Psoas muscle (tissue), 8 donors: ENCODE data around the gene GIMAP4. TPM values are rescaled to one million over a fixed set of nuclear protein-coding genes. Genes with fewer than 3 reads are reported as not detected.

Experiments
- ATAC-seq, 4 donors: fragments of 200-7000 bp; cut with Tn5 transposase; one replicate each; pipeline ENCODE4 v1.9.1; 2020; ENCODE audit warnings: moderate library complexity in 3 of 4, mild to moderate bottlenecking in 2 of 4
- DNase-seq, 2 donors: peaks; one replicate each; pipeline ENCODE4 v3.0.0-alpha.2; 2020
- H3K27ac ChIP-seq: fragments of 200-600 bp; one replicate; pipeline ENCODE4 v1.8.0; 2022
- H3K27me3 ChIP-seq, 3 donors: fragments of 200-600 bp in 1 of 3; one replicate each; pipeline versions ENCODE4 v1.6.1 to v1.8.0; 2013 to 2022; ENCODE audit warnings: low read length in 2 of 3, mild to moderate bottlenecking in 2 of 3, moderate library complexity in 1 of 3; ENCODE audit not compliant: insufficient read depth in 3 of 3
- H3K36me3 ChIP-seq, 2 donors: fragments of 200-600 bp in 1 of 2; one replicate each; pipeline versions ENCODE4 v1.6.1 to v1.8.0; 2013 to 2022; ENCODE audit warnings: low read depth in 1 of 2, mild to moderate bottlenecking in 1 of 2, moderate library complexity in 1 of 2; ENCODE audit not compliant: insufficient read depth in 1 of 2
- H3K4me1 ChIP-seq: fragments of 200-600 bp; one replicate; pipeline ENCODE4 v1.8.0; 2022
- H3K4me3 ChIP-seq: fragments of 200-600 bp; one replicate; pipeline ENCODE4 v1.8.0; 2022; ENCODE audit warnings: mild to moderate bottlenecking
- H3K9me3 ChIP-seq: fragments of 200-600 bp; one replicate; pipeline ENCODE4 v1.8.0; 2022
- WGBS, 3 donors: extraction: QIAGEN DNeasy Blood & Tissue Kit; methylation state at CpG; one replicate each; pipeline versions ENCODE4 v1.1.6 to v1.1.7; 2013; 5-methylcytosine and 5-hydroxymethylcytosine counted together
- intact Hi-C, 2 donors: fragments of 100-400 bp; cut with DNase I; formaldehyde crosslinking; loops; one replicate each; pipeline versions ENCODE4 v1.11.0 to v1.14.2; 2022
- polyA plus RNA-seq, 3 donors: library from polyadenylated mRNA; stranded (reverse); fragments of 200-250 nt; gene quantifications; one replicate each; pipeline ENCODE4 v1.2.3, GENCODE V29; 2013
- total RNA-seq, 4 donors: library from RNA; stranded (reverse); fragmentation: NEBNext Ultra II Directional in 2 of 4; extraction: Animal tissue kit (Norgen Biotek cat#: 25700) in 2 of 4; gene quantifications; one replicate each; pipeline versions ENCODE4 v1.2.1 to v1.2.4, GENCODE V29; 2021 to 2023
- TF ChIP-seq, protein P1 (sequence below): fragments of 200-600 bp; IDR thresholded peaks from one replicate; pipeline ENCODE4 v1.8.0; 2022; ENCODE audit warnings: antibody characterized with exemption
- donor health status: healthy with polysubstance abuse.
- donor health status: DM: no; HTN: no; CAD: no; lungs with moderate emphysema.
- donor health status: Bipolar disorder and iron deficiency.
- donor health status: healthy.
- donor health status: DM: yes; HTN: yes; CAD: no.
- donor health status: DM: no; HTN: no; CAD: no.
- donor health status: DM: no; HTN: no; CAD: no.
- donor health status: DM: yes; HTN: yes; CAD: no.

GIMAP4 gene
- total and polyA plus RNA-seq, 7 donors: 13.6 to 36.4 (median 15.0) TPM

DNA sequence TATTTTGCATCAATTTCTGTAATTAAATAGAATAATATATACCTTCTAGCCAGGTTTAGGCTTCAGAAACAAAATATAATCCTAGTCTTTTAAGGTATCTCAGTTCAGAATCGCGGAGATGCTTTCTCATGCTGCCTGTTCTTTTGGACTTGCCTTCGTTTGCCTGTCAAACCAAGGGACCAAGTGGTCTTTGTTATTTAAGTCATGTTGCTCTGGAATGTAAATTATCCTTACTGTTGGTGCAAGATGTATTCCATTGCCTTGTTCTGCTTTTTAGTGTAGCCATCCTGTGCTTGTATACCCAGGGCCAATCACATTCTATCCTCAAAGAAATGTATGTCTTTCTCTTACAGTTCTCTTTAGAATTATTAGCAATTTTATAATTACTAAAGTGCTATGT lies 1.1 kb upstream of the GIMAP4 start:
- TF ChIP-seq, protein P1, sequence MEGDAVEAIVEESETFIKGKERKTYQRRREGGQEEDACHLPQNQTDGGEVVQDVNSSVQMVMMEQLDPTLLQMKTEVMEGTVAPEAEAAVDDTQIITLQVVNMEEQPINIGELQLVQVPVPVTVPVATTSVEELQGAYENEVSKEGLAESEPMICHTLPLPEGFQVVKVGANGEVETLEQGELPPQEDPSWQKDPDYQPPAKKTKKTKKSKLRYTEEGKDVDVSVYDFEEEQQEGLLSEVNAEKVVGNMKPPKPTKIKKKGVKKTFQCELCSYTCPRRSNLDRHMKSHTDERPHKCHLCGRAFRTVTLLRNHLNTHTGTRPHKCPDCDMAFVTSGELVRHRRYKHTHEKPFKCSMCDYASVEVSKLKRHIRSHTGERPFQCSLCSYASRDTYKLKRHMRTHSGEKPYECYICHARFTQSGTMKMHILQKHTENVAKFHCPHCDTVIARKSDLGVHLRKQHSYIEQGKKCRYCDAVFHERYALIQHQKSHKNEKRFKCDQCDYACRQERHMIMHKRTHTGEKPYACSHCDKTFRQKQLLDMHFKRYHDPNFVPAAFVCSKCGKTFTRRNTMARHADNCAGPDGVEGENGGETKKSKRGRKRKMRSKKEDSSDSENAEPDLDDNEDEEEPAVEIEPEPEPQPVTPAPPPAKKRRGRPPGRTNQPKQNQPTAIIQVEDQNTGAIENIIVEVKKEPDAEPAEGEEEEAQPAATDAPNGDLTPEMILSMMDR: no peak
- intact Hi-C loops: loop anchor here in 1 of 2 donors (10.0 kb wide), 1 partner anchor 91 kb away; no protein-coding TSS in a partner anchor

DNA sequence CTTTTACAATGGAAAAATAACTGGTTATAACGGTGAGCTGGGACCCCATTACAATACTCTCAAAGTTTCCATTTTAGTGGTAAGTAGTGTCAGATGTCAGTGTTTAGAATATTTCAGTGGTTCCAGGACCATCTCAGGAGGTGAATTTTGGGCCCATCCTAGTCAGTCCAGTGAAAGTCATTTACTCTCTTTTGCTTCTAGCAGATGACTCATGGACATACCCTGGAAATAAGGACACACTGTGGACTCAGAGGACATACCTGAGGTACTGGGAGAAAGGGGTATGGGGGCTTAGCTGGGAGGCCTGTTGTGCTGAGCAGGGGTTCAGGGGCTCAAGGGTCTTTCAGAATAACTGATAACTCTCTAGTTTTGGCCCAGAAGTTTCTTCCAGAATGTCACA lies 618 bp upstream of the GIMAP4 start:
- Histone ChIP-seq H3K27ac (no peak overlapping the region), H3K36me3 (no peaks in the 10 kb centered on the region), H3K9me3 (no peaks in the 10 kb centered on the region), H3K27me3 (no peaks in the 10 kb centered on the region), H3K4me1 (no peaks in the 10 kb centered on the region), H3K4me3 (peak overlapping the region; percentile 66)
- TF ChIP-seq, protein P1: no peak
- intact Hi-C loops: loop anchor here in 1 of 2 donors (10.0 kb wide), 1 partner anchor 92 kb away; no protein-coding TSS in a partner anchor
- DNase-seq (no peak), ATAC-seq (no peak)
- WGBS, 3 donors: 70 to 87% (median 73%) methylated on average over 1 of the region's 1 CpG

More for the DNA sequence above, 1.1 kb upstream of the GIMAP4 start:
- no peaks in the 10 kb centered on the region for H3K9me3 ChIP-seq
- H3K4me3 ChIP-seq: no peak overlapping the region
- no peak for DNase-seq
- 37 to 70% (median 68%) methylated on average over 3 of the region's 3 CpGs for WGBS, 3 donors
- no peak overlapping the region for H3K27ac ChIP-seq
- no peaks in the 10 kb centered on the region for H3K4me1 ChIP-seq
- no peaks in the 10 kb centered on the region for H3K36me3 ChIP-seq
- no peaks in the 10 kb centered on the region for H3K27me3 ChIP-seq
- ATAC-seq: no peak

DNA sequence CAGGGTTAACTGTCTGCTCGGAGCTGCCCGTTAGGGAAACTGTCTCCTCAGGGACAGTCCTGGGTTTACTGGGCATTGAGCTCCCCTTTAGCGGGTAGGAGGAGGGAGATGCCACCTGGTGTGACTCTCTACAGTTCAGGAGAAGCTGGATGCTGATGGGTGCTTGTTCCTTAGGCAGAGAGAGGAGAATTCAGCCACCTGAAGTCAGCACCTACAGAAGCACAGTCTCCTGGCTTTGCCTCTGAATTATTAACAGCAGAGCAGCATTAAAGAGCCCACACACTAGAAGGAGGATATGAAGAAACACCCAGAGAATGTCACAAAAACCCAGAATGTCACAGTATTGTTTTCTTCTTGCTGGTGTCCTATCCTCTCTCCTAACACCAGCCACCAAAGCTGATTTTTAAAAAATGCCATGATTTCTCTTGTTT lies 696 bp downstream of the GIMAP4 start:
- intact Hi-C loops: loop anchor here in 1 of 2 donors (10.0 kb wide), 1 partner anchor 93 kb away; no protein-coding TSS in a partner anchor
- Histone ChIP-seq H3K27ac (peak overlapping the region; percentile 72), H3K36me3 (peaks cover 0 to 7% of the 10 kb centered on the region in 2 donors), H3K4me3 (peak overlapping the region; percentile 66), H3K9me3 (no peaks in the 10 kb centered on the region), H3K27me3 (no peaks in the 10 kb centered on the region), H3K4me1 (no peaks in the 10 kb centered on the region)
- 30 to 43% (median 30%) methylated on average over 3 of the region's 3 CpGs for WGBS, 3 donors
- ATAC-seq (no peak), DNase-seq (no peak)
- TF ChIP-seq, protein P1: no peak

DNA sequence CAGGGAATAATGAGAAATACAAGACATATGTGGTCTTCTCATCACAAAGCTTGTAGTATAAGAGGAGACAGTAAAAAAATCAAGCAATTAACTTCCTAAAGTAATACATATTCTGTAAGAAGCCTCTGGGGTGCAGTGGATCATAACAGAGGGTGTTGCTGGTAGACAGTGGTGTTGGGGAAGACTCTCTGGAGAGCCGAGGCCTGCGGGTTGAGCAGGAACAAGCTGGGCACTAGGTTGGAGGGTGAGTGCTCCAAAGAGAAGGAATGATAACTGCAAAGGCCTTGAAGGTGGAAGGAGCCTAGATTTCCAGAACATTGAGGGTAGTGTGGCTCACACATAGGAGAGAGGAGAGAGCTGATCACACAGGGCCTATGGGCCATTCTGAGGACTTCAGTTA lies 1.5 kb downstream of the GIMAP4 start:
- no peaks in the 10 kb centered on the region for H3K9me3 ChIP-seq
- peaks cover 0 to 10% of the 10 kb centered on the region in 2 donors for H3K36me3 ChIP-seq
- H3K27ac ChIP-seq: peak overlapping the region; percentile 31
- H3K4me3 ChIP-seq: peak overlapping the region; percentile 66
- no peaks in the 10 kb centered on the region for H3K27me3 ChIP-seq
- 37 to 72% (median 71%) methylated on average over 2 of the region's 2 CpGs for WGBS, 3 donors
- no peak for ATAC-seq
- no peak for DNase-seq
- TF ChIP-seq, protein P1: no peak
- H3K4me1 ChIP-seq: no peaks in the 10 kb centered on the region
- intact Hi-C loops: loop anchor here in 1 of 2 donors (10.0 kb wide), 1 partner anchor 94 kb away; no protein-coding TSS in a partner anchor
